ENCODE results near the gene BLMH. TPM values are rescaled to one million over a fixed set of nuclear protein-coding genes. Genes with fewer than 3 reads are reported as not detected.

Gene BLMH
- total and polyA plus RNA-seq, 9 donors: 12.9 to 32.0 (median 23.1) TPM

- no peak for DNase-seq
- no peaks in the 10 kb centered on the region for H3K9me3 ChIP-seq
- H3K4me1 ChIP-seq (ENCODE audit: insufficient read depth): no peaks in the 10 kb centered on the region
- H3K36me3 ChIP-seq: no peaks in the 10 kb centered on the region
- 90 to 93% (median 91%) methylated on average over 5 of the region's 5 CpGs for WGBS, 3 donors
- H3K4me3 ChIP-seq: no peak overlapping the region
- TF ChIP-seq EP300 (IDR thresholded peaks at IDR 0.05) (no peak), POLR2A (IDR thresholded peaks at IDR 0.05) (no peak)
- TF ChIP-seq, protein P1, sequence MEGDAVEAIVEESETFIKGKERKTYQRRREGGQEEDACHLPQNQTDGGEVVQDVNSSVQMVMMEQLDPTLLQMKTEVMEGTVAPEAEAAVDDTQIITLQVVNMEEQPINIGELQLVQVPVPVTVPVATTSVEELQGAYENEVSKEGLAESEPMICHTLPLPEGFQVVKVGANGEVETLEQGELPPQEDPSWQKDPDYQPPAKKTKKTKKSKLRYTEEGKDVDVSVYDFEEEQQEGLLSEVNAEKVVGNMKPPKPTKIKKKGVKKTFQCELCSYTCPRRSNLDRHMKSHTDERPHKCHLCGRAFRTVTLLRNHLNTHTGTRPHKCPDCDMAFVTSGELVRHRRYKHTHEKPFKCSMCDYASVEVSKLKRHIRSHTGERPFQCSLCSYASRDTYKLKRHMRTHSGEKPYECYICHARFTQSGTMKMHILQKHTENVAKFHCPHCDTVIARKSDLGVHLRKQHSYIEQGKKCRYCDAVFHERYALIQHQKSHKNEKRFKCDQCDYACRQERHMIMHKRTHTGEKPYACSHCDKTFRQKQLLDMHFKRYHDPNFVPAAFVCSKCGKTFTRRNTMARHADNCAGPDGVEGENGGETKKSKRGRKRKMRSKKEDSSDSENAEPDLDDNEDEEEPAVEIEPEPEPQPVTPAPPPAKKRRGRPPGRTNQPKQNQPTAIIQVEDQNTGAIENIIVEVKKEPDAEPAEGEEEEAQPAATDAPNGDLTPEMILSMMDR (IDR thresholded peaks at IDR 0.05): no peak
- H3K27ac ChIP-seq: no peak overlapping the region
- intact Hi-C loops (cut with DNase I): no loop called here
- no peaks in the 10 kb centered on the region for H3K27me3 ChIP-seq
These were observed 34.8 kb downstream of the BLMH start for GRCh38 chr17:30256756-30257506.

- 74 to 82% (median 78%) methylated on average over 1 of the region's 1 CpG for WGBS, 3 donors
- H3K4me1 ChIP-seq (ENCODE audit: insufficient read depth): no peaks in the 10 kb centered on the region
- intact Hi-C loops (cut with DNase I): no loop called here
- H3K27me3 ChIP-seq: no peaks in the 10 kb centered on the region
- DNase-seq: no peak
- no peaks in the 10 kb centered on the region for H3K9me3 ChIP-seq
- TF ChIP-seq, protein P1 (IDR thresholded peaks at IDR 0.05): no peak
- TF ChIP-seq EP300 (IDR thresholded peaks at IDR 0.05) (no peak), POLR2A (IDR thresholded peaks at IDR 0.05) (no peak)
- no peak overlapping the region for H3K4me3 ChIP-seq
- H3K27ac ChIP-seq: no peak overlapping the region
- no peaks in the 10 kb centered on the region for H3K36me3 ChIP-seq
These were observed 37.6 kb downstream of the BLMH start for GRCh38 chr17:30254150-30254549.

- WGBS, 3 donors: 61 to 71% (median 65%) methylated on average over 7 of the region's 7 CpGs
- H3K9me3 ChIP-seq: no peaks in the 10 kb centered on the region
- H3K36me3 ChIP-seq: no peaks in the 10 kb centered on the region
- H3K27ac ChIP-seq: no peak overlapping the region
- no peaks in the 10 kb centered on the region for H3K27me3 ChIP-seq
- intact Hi-C loops (cut with DNase I): no loop called here
- H3K4me3 ChIP-seq: no peak overlapping the region
- no peak for DNase-seq
- TF ChIP-seq, protein P1 (IDR thresholded peaks at IDR 0.05): no peak
- no peaks in the 10 kb centered on the region for H3K4me1 ChIP-seq (ENCODE audit: insufficient read depth)
These were observed 38.4 kb downstream of the BLMH start for GRCh38 chr17:30253312-30253711.

DNA sequence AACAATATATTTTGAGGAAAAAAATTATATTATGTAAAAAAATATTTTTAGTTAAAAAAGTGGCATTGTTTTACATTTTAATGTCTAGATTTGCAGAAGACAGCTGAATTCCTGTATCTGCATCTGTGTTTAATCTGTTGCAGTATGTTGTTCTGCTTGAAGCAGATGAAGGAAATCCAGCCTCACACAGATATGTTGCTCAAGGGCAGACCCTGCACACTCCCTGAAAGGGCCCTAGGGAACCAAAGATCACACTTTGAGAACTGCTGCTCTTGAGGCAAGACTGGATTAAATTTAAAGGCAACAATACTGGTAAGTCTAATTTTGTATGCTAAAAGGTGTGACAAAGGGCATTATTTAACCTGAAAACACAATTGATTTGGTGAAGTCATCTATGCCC lies 39.8 kb downstream of the BLMH start:
- no peak overlapping the region for H3K27ac ChIP-seq
- H3K36me3 ChIP-seq: no peaks in the 10 kb centered on the region
- no peak for DNase-seq
- H3K9me3 ChIP-seq: no peaks in the 10 kb centered on the region
- H3K4me1 ChIP-seq (ENCODE audit: insufficient read depth): no peaks in the 10 kb centered on the region
- H3K4me3 ChIP-seq: no peak overlapping the region
- no peak for TF ChIP-seq POLR2A (IDR thresholded peaks at IDR 0.05)
- TF ChIP-seq, protein P1 (IDR thresholded peaks at IDR 0.05): no peak
- TF ChIP-seq EP300 (IDR thresholded peaks at IDR 0.05): no peak
- no peaks in the 10 kb centered on the region for H3K27me3 ChIP-seq
- intact Hi-C loops (cut with DNase I): no loop called here

All from ovary (tissue), 9 donors.